ENCODE measurements around the gene SH2D1A.

DNA sequence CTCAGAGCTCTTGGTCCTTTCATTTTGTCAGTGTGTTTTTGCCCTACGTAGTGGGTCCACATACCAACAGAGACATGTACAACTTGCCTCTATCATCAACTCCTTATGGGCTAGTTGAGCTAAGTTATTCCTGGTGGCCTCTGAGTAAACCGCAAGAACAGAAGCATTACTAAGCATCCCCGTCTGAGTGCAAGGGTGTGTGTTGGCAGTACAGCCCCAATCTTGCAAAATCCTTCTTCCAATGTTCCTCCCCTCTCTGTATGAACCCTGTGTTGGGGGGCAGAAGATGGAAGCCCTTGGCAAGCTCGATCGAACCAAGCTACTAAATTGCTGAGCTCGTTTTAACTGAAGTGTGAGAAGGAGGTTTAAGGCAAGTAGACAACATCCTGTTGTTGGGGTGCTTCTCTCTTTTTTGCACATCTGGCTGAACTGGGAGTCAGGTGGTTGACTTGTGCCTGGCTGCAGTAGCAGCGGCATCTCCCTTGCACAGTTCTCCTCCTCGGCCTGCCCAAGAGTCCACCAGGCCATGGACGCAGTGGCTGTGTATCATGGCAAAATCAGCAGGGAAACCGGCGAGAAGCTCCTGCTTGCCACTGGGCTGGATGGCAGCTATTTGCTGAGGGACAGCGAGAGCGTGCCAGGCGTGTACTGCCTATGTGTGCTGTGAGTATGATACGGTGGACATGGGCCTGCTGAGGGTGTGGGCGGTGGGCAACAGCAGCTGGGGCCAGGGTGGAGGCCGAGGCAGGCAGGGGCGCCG lies at the start of gene SH2D1A:
- TF ChIP-seq, protein P1, sequence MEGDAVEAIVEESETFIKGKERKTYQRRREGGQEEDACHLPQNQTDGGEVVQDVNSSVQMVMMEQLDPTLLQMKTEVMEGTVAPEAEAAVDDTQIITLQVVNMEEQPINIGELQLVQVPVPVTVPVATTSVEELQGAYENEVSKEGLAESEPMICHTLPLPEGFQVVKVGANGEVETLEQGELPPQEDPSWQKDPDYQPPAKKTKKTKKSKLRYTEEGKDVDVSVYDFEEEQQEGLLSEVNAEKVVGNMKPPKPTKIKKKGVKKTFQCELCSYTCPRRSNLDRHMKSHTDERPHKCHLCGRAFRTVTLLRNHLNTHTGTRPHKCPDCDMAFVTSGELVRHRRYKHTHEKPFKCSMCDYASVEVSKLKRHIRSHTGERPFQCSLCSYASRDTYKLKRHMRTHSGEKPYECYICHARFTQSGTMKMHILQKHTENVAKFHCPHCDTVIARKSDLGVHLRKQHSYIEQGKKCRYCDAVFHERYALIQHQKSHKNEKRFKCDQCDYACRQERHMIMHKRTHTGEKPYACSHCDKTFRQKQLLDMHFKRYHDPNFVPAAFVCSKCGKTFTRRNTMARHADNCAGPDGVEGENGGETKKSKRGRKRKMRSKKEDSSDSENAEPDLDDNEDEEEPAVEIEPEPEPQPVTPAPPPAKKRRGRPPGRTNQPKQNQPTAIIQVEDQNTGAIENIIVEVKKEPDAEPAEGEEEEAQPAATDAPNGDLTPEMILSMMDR (conservative IDR thresholded peaks at IDR 0.05; ENCODE audit: low read length): no peak
- TF ChIP-seq EZH2phosphoT487 (IDR thresholded peaks at IDR 0.05; ENCODE audit: borderline replicate concordance): no peak
